GM21717 (cell line): ENCODE measurements around the gene FLYWCH1.

Experiments used
- ATAC-seq: cut with Tn5 transposase; IDR thresholded peaks from one replicate; pipeline ENCODE4 v1.9.1; 2021; ENCODE audit warnings: mild to moderate bottlenecking, moderate library complexity; ENCODE audit not compliant: unreplicated experiment

FLYWCH1 gene

GRCh38 chr16:2980227-2981176 lies 68.8 kb downstream of the FLYWCH1 start, which contains the start of gene PKMYT1:
TSS of gene PKMYT1 (minus strand) at chr16:2980446. CDS start at chr16:2979657, 789 bp downstream.
- ATAC-seq = peak; percentile 45

- ATAC-seq = no peak
These were observed 69.6 kb downstream of the FLYWCH1 start for GRCh38 chr16:2981177-2981898.

GRCh38 chr16:2981899-2982250 lies 70.1 kb downstream of the FLYWCH1 start:
- no peak for ATAC-seq

GRCh38 chr16:2982402-2982801 lies 70.7 kb downstream of the FLYWCH1 start:
- no peak for ATAC-seq

- ATAC-seq = no peak
These were observed 72.0 kb downstream of the FLYWCH1 start for GRCh38 chr16:2983706-2984136.

GRCh38 chr16:2985462-2985861 lies 73.7 kb downstream of the FLYWCH1 start:
- no peak for ATAC-seq

- no peak for ATAC-seq
These were observed 74.2 kb downstream of the FLYWCH1 start for GRCh38 chr16:2985893-2986355.

- ATAC-seq = no peak
These were observed 75.0 kb downstream of the FLYWCH1 start for GRCh38 chr16:2986623-2987188.

GRCh38 chr16:2987286-2987685 lies 75.6 kb downstream of the FLYWCH1 start:
- no peak for ATAC-seq

- no peak for ATAC-seq
These were observed 76.1 kb downstream of the FLYWCH1 start for GRCh38 chr16:2987833-2988232.

- no peak for ATAC-seq
These were observed 76.9 kb downstream of the FLYWCH1 start for GRCh38 chr16:2988590-2989099.

GRCh38 chr16:2990891-2991290 lies 79.2 kb downstream of the FLYWCH1 start:
- no peak for ATAC-seq

- ATAC-seq = no peak
These were observed 80.0 kb downstream of the FLYWCH1 start for GRCh38 chr16:2991566-2992261.

GRCh38 chr16:2992383-2993081 lies 80.8 kb downstream of the FLYWCH1 start:
- no peak for ATAC-seq

GRCh38 chr16:2996298-2996697 lies 84.6 kb downstream of the FLYWCH1 start:
- ATAC-seq = no peak

- ATAC-seq = no peak
These were observed 88.2 kb downstream of the FLYWCH1 start for GRCh38 chr16:2999929-3000328.

GRCh38 chr16:3000540-3000939 lies 88.8 kb downstream of the FLYWCH1 start:
- no peak for ATAC-seq
